ENCODE results near the gene CAB39L. TPM values are rescaled to one million over a fixed set of nuclear protein-coding genes. Genes with fewer than 3 reads are reported as not detected.

CAB39L gene
- total and polyA plus RNA-seq, 9 of the 15 experiments (the other 6 are each of a cell fraction or from before 2014, with no cell fraction given): 1.1 to 4.2 (median 2.6) TPM

GRCh38 chr13:49443704-49444523 is at the start of gene CAB39L, which contains the start of gene SETDB2 (continued):
- TF ChIP-seq ID3 (CRISPR knock-in tag; IDR thresholded peaks at IDR 0.05): no peak
- TF ChIP-seq ID3 (tag; IDR thresholded peaks at IDR 0.05): no peak
- no peak for TF ChIP-seq ZBTB43 (CRISPR knock-in tag; IDR thresholded peaks at IDR 0.05)
- no peak for TF ChIP-seq NFIX (CRISPR knock-in tag; IDR thresholded peaks at IDR 0.05; ENCODE audit: low read depth)
- TF ChIP-seq GTF2A2 (tag; IDR thresholded peaks at IDR 0.05): no peak
- TF ChIP-seq FOXK1 (CRISPR knock-in tag; IDR thresholded peaks at IDR 0.05; ENCODE audit: borderline replicate concordance): peak; percentile 78; the same call in 1 of the 2 replicates
- TF ChIP-seq E2F6 (IDR thresholded peaks at IDR 0.05; ENCODE audit: borderline replicate concordance in 1 of 2, extremely low read depth in 1 of 2, insufficient read depth in 1 of 2, insufficient read length in 1 of 2, low read depth in 1 of 2, low read length in 1 of 2, poor library complexity in 1 of 2, severe bottlenecking in 1 of 2): peak; percentile 17 to 34
- TF ChIP-seq GABPB2 (CRISPR knock-in tag; conservative IDR thresholded peaks at IDR 0.05): no peak
- TF ChIP-seq, protein P1, sequence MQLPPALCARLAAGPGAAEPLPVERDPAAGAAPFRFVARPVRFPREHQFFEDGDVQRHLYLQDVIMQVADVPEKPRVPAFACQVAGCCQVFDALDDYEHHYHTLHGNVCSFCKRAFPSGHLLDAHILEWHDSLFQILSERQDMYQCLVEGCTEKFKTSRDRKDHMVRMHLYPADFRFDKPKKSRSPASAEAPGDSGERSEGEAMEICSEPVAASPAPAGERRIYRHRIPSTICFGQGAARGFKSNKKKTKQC (CRISPR knock-in tag; IDR thresholded peaks at IDR 0.05): no peak
- TF ChIP-seq, protein P2, sequence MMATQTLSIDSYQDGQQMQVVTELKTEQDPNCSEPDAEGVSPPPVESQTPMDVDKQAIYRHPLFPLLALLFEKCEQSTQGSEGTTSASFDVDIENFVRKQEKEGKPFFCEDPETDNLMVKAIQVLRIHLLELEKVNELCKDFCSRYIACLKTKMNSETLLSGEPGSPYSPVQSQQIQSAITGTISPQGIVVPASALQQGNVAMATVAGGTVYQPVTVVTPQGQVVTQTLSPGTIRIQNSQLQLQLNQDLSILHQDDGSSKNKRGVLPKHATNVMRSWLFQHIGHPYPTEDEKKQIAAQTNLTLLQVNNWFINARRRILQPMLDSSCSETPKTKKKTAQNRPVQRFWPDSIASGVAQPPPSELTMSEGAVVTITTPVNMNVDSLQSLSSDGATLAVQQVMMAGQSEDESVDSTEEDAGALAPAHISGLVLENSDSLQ (IDR thresholded peaks at IDR 0.05): peak; percentile 82
- no peak for TF ChIP-seq ZNF324 (CRISPR knock-in tag; IDR thresholded peaks at IDR 0.05)
- no peak for TF ChIP-seq MTA3 (IDR thresholded peaks at IDR 0.05; ENCODE audit: borderline replicate concordance)
- TF ChIP-seq FOXA3 (CRISPR knock-in tag; conservative IDR thresholded peaks at IDR 0.05 in 1 of 2, IDR thresholded peaks at IDR 0.05 in 1 of 2): no peak
- TF ChIP-seq, protein P3, sequence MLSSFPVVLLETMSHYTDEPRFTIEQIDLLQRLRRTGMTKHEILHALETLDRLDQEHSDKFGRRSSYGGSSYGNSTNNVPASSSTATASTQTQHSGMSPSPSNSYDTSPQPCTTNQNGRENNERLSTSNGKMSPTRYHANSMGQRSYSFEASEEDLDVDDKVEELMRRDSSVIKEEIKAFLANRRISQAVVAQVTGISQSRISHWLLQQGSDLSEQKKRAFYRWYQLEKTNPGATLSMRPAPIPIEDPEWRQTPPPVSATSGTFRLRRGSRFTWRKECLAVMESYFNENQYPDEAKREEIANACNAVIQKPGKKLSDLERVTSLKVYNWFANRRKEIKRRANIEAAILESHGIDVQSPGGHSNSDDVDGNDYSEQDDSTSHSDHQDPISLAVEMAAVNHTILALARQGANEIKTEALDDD (IDR thresholded peaks at IDR 0.05): peak; percentile 95
- TF ChIP-seq SIN3B (IDR thresholded peaks at IDR 0.05; ENCODE audit: low read depth): no peak
- TF ChIP-seq ZNF785 (CRISPR knock-in tag; IDR thresholded peaks at IDR 0.05): no peak
- no peak for TF ChIP-seq NUFIP1 (IDR thresholded peaks at IDR 0.05; ENCODE audit: partially characterized antibody)
- TF ChIP-seq U2AF2 (optimal IDR thresholded peaks at IDR 0.05; ENCODE audit: low read depth, low read length): no peak
- TF ChIP-seq, protein P4, sequence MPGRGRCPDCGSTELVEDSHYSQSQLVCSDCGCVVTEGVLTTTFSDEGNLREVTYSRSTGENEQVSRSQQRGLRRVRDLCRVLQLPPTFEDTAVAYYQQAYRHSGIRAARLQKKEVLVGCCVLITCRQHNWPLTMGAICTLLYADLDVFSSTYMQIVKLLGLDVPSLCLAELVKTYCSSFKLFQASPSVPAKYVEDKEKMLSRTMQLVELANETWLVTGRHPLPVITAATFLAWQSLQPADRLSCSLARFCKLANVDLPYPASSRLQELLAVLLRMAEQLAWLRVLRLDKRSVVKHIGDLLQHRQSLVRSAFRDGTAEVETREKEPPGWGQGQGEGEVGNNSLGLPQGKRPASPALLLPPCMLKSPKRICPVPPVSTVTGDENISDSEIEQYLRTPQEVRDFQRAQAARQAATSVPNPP (IDR thresholded peaks at IDR 0.05; ENCODE audit: borderline replicate concordance, insufficient read depth, insufficient read length): no peak

Measured in K562 (cell line).